GM19240 (cell line): Measurements from ENCODE around the gene TNXB.
"Not testable (repeated sequence)": the region's sequence is repeated elsewhere in the genome, so short reads cannot be mapped to it uniquely, and the experiment has no call there.

Experiments used
- DNase-seq: peaks from one replicate; pipeline ENCODE4 v3.0.0; 2011; ENCODE audit warnings: low spot score; ENCODE audit not compliant: insufficient read length

The TNXB gene

DNA sequence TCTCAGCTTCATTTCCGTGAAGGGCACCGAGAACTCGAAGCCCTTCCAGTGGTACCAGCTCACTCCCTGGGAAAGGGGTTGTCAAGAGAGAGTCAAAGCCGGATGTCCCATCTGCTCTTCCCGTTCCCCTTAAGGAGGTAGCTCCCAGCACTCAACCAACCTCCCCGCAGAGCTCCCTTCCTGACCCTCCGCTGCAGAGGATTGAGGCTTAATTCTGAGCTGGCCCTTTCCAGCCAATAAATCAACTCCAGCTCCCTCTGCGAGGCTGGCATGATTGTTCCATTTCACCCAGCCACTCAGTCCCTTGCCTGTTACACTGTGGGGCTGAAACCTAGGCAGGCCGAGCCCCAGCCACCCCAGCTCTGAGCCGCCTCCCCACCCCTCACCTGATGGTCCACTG is 67.8 kb downstream of the TNXB start:
- DNase-seq = not testable (repeated sequence)

DNA sequence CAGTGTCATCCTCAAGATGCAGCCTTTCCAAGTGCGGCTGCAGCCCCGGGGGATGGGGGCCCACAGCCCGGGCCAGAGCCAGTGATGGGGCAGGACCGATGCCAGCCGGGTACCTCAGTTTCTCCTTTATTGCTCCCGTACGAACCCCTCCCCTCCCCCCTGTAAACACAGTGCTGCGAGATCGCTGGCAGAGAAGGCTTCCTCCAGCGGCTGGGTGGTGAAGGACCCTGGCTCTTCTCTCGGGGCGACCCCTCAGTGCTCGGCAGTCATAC is 68.2 kb downstream of the TNXB start:
- DNase-seq = not testable (repeated sequence)

DNA sequence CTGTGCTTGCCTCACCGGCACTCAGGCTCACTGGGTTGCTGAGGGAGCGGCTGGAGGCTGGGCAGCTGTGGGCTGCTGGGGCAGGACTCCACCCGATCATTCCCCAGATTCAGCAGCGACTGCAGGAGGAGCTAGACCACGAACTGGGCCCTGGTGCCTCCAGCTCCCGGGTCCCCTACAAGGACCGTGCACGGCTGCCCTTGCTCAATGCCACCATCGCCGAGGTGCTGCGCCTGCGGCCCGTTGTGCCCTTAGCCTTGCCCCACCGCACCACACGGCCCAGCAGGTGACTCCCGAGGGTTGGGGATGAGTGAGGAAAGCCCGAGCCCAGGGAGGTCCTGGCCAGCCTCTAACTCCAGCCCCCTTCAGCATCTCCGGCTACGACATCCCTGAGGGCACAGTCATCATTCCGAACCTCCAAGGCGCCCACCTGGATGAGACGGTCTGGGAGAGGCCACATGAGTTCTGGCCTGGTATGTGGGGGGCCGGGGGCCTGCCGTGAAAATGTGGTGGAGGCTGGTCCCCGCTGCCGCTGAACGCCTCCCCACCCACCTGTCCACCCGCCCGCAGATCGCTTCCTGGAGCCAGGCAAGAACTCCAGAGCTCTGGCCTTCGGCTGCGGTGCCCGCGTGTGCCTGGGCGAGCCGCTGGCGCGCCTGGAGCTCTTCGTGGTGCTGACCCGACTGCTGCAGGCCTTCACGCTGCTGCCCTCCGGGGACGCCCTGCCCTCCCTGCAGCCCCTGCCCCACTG is 68.7 kb downstream of the TNXB start:
- DNase-seq = not testable (repeated sequence)

DNA sequence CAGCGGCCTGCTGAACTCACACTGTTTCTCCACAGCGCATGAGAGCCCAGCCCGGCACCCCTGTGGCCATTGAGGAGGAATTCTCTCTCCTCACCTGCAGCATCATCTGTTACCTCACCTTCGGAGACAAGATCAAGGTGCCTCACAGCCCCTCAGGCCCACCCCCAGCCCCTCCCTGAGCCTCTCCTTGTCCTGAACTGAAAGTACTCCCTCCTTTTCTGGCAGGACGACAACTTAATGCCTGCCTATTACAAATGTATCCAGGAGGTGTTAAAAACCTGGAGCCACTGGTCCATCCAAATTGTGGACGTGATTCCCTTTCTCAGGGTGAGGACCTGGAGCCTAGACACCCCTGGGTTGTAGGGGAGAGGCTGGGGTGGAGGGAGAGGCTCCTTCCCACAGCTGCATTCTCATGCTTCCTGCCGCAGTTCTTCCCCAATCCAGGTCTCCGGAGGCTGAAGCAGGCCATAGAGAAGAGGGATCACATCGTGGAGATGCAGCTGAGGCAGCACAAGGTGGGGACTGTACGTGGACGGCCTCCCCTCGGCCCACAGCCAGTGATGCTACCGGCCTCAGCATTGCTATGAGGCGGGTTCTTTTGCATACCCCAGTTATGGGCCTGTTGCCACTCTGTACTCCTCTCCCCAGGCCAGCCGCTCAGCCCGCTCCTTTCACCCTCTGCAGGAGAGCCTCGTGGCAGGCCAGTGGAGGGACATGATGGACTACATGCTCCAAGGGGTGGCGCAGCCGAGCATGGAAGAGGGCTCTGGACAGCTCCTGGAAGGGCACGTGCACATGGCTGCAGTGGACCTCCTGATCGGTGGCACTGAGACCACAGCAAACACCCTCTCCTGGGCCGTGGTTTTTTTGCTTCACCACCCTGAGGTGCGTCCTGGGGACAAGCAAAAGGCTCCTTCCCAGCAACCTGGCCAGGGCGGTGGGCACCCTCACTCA is 69.5 kb downstream of the TNXB start:
- DNase-seq = not testable (repeated sequence)

DNA sequence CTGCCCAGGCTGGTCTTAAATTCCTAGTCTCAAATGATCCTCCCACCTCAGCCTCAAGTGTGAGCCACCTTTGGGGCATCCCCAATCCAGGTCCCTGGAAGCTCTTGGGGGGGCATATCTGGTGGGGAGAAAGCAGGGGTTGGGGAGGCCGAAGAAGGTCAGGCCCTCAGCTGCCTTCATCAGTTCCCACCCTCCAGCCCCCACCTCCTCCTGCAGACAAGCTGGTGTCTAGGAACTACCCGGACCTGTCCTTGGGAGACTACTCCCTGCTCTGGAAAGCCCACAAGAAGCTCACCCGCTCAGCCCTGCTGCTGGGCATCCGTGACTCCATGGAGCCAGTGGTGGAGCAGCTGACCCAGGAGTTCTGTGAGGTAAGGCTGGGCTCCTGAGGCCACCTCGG is 70.3 kb downstream of the TNXB start:
- not testable (repeated sequence) for DNase-seq

DNA sequence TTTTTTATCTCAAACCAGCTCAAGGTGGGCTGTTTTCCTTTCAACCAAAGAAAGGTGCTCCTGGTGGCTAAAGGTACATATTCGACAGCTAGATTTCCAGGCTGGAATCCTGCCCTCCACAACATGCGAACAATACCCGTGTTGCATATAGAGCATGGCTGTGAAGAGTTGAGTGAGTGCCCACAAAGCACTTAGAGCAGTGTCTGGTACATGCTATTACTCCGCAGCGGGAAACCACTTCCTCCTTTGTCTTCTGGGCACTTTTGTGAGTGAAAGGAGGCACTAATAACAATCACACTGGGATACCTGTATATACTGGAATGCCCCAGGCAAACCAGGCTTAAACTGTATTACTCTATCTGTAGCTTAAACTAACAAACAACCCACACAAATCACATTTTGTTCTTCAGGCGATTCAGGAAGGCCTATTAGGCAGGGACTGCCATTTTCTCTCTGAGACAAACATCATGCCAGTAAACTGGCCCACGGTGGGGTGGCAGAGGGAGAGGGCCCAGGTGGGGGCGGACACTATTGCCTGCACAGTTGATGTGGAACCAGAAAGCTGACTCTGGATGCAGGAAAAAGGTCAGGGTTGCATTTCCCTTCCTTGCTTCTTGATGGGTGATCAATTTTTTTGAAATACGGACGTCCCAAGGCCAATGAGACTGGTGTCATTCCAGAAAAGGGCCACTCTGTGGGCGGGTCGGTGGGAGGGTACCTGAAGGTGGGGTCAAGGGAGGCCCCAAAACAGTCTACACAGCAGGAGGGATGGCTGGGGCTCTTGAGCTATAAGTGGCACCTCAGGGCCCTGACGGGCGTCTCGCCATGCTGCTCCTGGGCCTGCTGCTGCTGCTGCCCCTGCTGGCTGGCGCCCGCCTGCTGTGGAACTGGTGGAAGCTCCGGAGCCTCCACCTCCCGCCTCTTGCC is 71.3 kb downstream of the TNXB start, which contains the start of gene CYP21A2:
Gene CYP21A2 (plus strand): TSS at position 818 of the 927 bp plus-strand sequence. CDS start 8 bp downstream, at position 826.
- not testable (repeated sequence) for DNase-seq

DNA sequence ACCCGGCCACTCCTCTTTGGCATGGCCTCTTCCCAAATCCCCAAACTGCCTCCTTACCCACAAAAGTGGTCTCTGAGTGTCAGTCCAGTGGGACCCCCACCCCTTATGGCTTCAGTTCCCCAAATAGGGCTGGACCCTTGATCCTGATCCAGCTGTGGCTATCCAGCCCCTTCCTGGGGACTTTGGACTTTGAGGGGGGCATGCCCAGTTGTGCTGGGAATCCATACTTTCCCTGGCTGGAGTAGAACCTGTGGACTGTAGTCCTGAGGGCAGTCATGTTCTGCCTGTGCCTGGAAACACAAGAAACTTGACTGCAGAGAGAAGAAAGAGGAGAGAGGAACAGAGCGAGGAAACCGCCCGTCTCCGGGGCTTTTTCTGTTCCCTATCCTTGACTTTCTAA is 72.0 kb downstream of the TNXB start:
- DNase-seq = not testable (repeated sequence)

DNA sequence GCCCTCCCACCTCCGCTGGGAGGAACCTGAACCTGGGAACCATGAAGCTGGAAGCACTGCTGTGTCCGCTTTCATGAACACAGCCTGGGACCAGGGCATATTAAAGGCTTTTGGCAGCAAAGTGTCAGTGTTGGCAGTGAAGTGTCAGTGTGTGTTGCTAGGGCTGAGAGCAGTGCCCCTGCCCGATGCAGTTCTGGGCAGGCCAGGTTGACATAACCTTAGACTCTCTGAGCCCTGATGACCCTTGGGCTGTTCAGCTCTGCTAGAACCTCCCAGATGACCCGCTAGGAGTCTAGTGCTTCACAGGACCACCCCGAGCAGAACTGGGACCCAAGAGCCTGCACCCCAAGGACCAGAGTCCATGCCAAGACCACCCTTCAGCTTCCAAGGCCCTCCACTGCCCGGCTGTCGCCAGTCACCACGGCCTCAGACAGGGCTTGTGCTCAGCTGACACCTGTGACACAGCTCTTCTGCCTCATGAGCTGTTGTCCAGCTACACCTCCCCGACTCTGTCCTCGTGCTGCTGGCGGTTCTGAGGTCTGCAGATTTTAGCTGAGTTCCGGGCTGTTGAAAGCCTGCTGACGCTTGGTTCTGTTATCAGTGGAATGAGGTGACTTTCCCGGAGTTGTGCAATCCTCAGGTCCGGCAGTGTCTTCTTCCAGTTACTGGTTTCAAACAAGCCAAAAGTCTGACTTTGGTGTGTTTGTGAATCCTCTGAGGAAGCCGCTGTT is 73.7 kb downstream of the TNXB start:
- DNase-seq = not testable (repeated sequence)

DNA sequence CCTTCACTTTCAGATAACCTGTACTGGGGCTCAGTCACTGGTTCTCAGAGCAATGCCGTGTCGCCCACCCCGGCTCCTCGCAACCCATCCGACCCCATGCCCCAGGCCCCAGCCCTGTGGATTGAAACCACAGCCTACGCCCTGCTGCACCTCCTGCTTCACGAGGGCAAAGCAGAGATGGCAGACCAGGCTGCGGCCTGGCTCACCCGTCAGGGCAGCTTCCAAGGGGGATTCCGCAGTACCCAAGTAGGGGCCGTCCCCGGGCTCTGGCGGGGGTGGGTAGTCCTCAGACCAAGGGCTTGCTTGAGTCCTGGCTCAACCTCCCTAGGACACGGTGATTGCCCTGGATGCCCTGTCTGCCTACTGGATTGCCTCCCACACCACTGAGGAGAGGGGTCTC is 79.6 kb downstream of the TNXB start:
- DNase-seq = not testable (repeated sequence)

DNA sequence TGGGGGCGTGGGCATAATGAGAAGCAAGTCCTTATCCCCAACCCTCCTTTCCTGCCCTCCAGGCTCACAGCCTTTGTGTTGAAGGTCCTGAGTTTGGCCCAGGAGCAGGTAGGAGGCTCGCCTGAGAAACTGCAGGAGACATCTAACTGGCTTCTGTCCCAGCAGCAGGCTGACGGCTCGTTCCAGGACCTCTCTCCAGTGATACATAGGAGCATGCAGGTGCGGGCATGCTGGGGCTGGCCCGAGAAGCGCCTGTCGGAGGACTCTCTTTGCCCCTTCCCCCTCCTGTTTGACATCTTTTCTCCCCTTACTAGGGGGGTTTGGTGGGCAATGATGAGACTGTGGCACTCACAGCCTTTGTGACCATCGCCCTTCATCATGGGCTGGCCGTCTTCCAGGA is 80.5 kb downstream of the TNXB start:
- DNase-seq = not testable (repeated sequence)

DNA sequence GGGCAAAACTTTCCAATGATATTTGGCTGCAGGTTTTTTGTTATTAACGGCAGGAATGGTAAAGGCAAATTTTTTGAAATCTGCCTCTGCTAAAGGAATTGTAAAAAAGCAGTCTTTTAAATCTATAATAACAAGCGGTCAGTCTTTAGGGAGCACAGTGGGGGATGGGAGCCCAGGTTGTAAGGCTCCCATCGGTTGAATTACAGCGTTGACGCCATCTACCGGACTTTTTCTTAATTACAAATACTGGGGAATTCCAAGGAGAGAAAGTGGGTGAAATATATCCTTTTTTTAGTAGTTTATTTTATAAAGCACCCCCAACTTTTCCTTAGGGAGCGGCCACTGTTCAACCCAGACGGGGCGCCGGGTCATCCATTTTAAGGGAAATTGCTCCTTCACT is 87.0 kb downstream of the TNXB start:
- not testable (repeated sequence) for DNase-seq

DNA sequence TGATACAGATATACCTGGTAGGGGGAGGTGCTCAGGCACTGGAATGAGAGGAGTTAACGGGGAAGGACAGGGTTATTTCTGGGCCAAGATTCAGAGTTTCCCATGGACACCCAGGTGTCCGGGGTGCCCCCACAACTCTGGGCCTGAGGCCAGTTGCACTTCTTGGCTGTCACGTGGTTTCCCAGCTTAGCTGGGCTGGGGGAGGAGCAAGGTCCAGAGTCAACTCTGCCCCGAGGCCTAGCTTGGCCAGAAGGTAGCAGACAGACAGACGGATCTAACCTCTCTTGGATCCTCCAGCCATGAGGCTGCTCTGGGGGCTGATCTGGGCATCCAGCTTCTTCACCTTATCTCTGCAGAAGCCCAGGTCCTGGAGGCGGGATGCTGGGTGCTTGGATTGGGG is 94.6 kb downstream of the TNXB start, which contains the start of gene C4B:
Gene C4B (plus strand): TSS at position 249 of the 400 bp plus-strand sequence. CDS start 51 bp downstream, at position 300.
- not testable (repeated sequence) for DNase-seq

DNA sequence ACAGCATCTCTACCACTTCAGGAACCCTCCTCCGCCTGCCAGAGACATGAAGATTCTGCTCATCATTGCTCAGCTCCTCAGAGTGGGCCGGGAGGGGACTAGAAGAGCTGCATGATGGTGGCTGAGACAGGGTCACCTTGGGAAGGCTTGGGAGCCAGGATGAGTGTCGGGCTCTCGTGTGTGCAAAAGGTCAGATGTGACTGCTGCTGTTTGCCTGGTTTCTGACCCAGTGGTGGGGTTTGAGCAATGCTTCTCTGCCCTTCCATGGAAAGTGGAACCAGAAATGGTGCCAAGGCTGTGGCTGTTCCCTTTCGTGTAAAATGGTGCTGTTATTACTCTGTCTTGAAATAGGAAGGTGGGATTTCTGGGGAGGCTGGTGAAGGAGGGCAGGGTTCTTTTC is 95.4 kb downstream of the TNXB start:
- DNase-seq = not testable (repeated sequence)

DNA sequence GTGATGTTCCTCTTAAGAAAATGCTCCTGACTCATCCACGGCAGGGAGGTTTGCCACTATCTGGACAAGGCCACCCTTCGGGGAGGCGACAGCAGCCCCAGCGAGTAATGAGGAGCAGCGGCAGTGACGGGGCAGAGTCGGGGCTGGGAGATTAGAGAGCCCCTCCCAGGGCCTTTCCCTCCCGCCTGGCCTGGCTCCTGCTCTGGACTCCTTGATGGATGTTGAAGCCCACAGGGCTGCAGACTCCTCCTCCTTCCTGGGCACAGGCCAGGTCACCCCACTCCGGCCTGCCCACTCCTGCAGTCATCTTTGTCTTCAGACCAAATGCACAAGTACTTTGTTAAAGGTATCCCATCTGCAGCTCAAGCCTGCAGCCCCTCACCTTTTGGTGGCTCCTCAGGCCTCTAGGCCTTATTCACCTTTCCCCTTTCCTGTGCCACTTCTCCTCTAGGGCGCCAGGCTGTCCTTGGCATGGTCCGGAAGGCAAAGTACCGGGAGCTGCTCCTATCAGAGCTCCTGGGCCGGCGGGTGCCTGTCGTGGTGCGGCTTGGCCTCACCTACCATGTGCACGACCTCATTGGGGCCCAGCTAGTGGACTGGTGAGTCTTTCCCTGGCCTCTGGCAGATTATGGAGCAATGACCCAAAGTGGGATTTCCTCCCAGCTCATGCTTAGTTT is 96.1 kb downstream of the TNXB start:
- not testable (repeated sequence) for DNase-seq

DNA sequence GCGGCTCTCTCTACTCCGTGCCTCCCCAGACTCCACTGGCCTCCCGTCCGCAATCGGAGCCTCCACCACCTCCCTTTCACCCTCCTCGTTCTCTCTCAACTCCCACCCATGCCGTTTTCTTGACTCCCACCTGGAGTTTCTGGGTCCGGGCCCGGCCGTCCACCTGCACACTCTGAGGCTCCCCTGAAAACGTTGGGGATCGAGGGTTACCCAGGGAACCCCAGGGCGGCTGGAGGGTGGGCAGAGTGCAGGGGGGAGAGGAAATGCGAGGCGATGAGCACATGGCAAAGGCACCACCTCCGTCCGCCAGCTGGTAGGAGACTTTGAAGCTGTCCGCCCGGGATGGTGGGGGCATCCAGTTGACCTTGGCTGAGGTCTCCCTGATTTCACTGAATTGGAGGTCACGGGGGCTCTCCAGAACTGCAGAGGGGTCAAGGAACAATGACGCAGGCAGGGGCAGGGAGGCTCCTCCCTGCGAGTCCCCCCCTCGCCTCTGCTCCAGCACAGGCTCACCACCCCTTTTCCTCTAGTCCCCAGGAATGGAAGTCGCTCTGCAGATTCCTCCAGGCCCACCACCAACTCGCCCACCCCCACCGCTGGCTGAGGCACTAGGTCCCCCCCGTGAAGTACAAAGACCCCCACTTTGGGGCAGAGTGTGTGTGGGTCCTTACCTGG is 98.1 kb downstream of the TNXB start:
- not testable (repeated sequence) for DNase-seq

DNA sequence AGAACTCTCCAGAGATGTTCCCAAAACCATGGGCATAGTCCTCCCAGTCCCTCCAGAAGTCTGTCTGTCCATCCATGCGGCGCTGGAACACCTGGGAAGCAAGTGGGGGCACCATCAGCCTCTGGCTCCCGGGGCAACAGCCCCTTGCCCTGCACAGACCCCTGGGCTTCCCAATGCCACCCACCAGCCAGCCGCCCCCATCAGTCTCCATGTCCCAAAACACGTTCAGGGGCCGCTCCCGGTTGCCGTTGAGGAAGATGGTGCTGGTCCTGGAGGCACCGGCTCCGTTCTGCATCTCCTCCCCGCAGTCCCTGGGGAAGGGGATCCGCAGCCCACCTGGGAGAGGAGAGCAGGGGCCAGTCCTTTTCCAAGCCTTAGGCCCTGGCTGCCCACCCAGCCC is 99.6 kb downstream of the TNXB start:
- not testable (repeated sequence) for DNase-seq

DNA sequence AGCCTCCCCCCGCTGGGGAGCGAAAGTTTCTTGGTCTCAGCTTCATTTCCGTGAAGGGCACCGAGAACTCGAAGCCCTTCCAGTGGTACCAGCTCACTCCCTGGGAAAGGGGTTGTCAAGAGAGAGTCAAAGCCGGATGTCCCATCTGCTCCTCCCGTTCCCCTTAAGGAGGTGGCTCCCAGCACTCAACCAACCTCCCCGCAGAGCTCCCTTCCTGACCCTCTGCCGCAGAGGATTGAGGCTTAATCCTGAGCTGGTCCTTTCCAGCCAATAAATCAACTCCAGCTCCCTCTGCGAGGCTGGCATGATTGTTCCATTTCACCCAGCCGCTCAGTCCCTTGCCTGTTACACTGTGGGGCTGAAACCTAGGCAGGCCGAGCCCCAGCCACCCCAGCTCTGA is 100.5 kb downstream of the TNXB start:
- DNase-seq = not testable (repeated sequence)

DNA sequence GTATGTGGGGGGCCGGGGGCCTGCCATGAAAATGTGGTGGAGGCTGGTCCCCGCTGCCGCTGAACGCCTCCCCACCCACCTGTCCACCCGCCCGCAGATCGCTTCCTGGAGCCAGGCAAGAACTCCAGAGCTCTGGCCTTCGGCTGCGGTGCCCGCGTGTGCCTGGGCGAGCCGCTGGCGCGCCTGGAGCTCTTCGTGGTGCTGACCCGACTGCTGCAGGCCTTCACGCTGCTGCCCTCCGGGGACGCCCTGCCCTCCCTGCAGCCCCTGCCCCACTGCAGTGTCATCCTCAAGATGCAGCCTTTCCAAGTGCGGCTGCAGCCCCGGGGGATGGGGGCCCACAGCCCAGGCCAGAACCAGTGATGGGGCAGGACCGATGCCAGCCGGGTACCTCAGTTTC is 101.1 kb downstream of the TNXB start:
- DNase-seq = not testable (repeated sequence)

DNA sequence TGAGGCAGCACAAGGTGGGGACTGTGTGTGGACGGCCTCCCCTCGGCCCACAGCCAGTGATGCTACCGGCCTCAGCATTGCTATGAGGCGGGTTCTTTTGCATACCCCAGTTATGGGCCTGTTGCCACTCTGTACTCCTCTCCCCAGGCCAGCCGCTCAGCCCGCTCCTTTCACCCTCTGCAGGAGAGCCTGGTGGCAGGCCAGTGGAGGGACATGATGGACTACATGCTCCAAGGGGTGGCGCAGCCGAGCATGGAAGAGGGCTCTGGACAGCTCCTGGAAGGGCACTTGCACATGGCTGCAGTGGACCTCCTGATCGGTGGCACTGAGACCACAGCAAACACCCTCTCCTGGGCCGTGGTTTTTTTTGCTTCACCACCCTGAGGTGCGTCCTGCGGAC is 102.1 kb downstream of the TNXB start:
- DNase-seq = not testable (repeated sequence)
